ENCODE results near the gene TMEM175.
A peak's percentile ranks its signal among the peaks of the same experiment; 100 is the strongest.

Gene TMEM175

DNA sequence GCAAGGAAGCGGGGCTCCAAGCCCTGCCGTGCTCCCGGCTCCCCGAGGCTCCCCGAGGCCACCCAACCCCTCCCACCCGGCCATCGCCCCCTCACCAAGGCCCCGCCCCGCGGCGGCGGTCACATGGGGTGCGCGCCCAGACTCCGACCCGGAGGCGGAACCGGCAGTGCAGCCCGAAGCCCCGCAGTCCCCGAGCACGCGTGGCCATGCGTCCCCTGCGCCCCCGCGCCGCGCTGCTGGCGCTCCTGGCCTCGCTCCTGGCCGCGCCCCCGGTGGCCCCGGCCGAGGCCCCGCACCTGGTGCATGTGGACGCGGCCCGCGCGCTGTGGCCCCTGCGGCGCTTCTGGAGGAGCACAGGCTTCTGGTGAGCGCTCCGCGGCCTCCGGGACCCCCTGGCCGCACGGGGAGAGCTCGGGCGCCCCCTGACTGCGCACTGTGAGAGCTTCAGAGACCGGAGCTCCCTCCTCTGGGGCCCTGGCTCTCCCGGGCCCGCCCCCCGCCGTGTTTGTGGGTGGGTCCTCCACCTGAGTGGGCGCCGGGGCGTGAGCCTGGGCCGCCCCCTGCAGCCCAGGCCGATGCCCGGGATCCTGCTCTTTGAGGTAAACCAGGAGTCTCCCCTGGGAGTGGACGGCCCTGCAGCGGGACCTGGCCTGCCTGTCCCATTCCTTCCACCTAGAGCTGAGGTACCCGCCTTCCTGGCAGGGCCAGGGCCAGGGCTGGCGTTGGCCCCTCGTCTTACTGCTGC lies 54.8 kb downstream of the TMEM175 start, which contains the start of gene IDUA:
TSS of gene IDUA (plus strand) at position 166 of the 745 bp plus-strand sequence. CDS start at position 207, 41 bp downstream.
- Histone ChIP-seq H3K36me3 (replicated peaks; ENCODE audit: low read depth, low read length) (no peaks in the 10 kb centered on the region), H3K4me2 (ENCODE audit: low read length) (peak within 1 kb of the TSS; percentile 93), H3K4me3 (ENCODE audit: low read length) (peak within 1 kb of the TSS; percentile 90), H3K79me2 (ENCODE audit: low read length) (no peaks in the 10 kb centered on the region), H3K27me3 (ENCODE audit: low read depth, low read length) (no peaks in the 10 kb centered on the region), H3K4me1 (ENCODE audit: low read length) (peaks cover 23% of the 10 kb centered on the region), H4K20me1 (ENCODE audit: insufficient read depth, low read length) (no peaks in the 10 kb centered on the region), H3K9ac (ENCODE audit: low read length) (peak within 1 kb of the TSS; percentile 80), H2AFZ (ENCODE audit: low read depth, low read length) (peak within 1 kb of the TSS; percentile 91), H3K27ac (ENCODE audit: low read length) (no peak within 1 kb of the TSS), H3K9me3 (ENCODE audit: insufficient read depth, low read length) (no peaks in the 10 kb centered on the region)
- no peak for TF ChIP-seq EZH2phosphoT487 (IDR thresholded peaks at IDR 0.05; ENCODE audit: low read depth)
- TF ChIP-seq, protein P1, sequence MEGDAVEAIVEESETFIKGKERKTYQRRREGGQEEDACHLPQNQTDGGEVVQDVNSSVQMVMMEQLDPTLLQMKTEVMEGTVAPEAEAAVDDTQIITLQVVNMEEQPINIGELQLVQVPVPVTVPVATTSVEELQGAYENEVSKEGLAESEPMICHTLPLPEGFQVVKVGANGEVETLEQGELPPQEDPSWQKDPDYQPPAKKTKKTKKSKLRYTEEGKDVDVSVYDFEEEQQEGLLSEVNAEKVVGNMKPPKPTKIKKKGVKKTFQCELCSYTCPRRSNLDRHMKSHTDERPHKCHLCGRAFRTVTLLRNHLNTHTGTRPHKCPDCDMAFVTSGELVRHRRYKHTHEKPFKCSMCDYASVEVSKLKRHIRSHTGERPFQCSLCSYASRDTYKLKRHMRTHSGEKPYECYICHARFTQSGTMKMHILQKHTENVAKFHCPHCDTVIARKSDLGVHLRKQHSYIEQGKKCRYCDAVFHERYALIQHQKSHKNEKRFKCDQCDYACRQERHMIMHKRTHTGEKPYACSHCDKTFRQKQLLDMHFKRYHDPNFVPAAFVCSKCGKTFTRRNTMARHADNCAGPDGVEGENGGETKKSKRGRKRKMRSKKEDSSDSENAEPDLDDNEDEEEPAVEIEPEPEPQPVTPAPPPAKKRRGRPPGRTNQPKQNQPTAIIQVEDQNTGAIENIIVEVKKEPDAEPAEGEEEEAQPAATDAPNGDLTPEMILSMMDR (IDR thresholded peaks at IDR 0.05; ENCODE audit: low read depth, low read length): peak; percentile 62

DNA sequence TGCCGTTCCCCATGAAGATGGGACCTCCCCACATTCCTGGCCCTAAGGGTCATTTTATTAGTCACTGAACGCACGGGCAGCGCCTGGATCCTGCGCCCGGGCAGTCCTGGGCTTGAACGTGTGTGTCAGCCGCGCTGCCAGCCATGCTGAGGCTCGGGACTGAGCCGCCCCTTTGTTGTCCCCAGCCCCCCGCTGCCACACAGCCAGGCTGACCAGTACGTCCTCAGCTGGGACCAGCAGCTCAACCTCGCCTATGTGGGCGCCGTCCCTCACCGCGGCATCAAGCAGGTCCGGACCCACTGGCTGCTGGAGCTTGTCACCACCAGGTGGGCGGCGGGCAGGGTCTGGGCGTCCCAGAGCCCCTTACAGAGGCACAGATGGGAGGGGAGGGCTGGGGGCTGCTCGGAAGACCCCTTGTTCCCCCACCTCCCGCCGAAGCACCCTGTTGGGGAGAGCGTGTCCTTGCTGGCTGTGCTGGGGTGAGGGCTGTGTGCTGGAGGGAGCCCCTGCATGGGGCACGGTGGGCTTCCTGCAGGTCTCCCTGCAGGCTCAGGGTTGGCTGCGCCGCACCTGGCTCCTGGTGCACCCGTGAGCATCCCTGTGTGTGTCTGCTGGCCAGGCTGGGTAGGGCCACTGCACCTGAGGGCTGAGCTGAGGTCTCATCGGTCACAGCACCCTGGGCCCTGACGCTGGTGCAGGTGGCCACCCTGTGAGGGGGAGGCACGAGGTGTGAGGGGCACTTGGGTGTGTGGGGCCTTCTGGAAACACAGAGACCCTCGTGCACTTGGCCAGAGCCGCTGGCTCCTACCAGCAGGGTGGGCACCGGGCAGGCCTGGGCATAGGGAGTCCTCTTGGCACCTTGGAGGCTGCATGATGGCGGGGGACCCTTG lies 55.6 kb downstream of the TMEM175 start:
- Histone ChIP-seq H4K20me1 (ENCODE audit: insufficient read depth, low read length) (no peaks in the 10 kb centered on the region), H3K27me3 (ENCODE audit: low read depth, low read length) (no peaks in the 10 kb centered on the region), H3K79me2 (ENCODE audit: low read length) (no peaks in the 10 kb centered on the region), H3K36me3 (replicated peaks; ENCODE audit: low read depth, low read length) (no peaks in the 10 kb centered on the region), H3K4me3 (ENCODE audit: low read length) (peak overlapping the region; percentile 90), H3K4me2 (ENCODE audit: low read length) (peak overlapping the region; percentile 93), H2AFZ (ENCODE audit: low read depth, low read length) (no peak overlapping the region; the same call in 1 of the 2 replicates), H3K9ac (ENCODE audit: low read length) (peak overlapping the region; percentile 80), H3K4me1 (ENCODE audit: low read length) (peaks cover 31% of the 10 kb centered on the region), H3K27ac (ENCODE audit: low read length) (no peak overlapping the region), H3K9me3 (ENCODE audit: insufficient read depth, low read length) (no peaks in the 10 kb centered on the region)
- TF ChIP-seq, protein P1 (IDR thresholded peaks at IDR 0.05; ENCODE audit: low read depth, low read length): no peak
- TF ChIP-seq EZH2phosphoT487 (IDR thresholded peaks at IDR 0.05; ENCODE audit: low read depth): no peak

DNA sequence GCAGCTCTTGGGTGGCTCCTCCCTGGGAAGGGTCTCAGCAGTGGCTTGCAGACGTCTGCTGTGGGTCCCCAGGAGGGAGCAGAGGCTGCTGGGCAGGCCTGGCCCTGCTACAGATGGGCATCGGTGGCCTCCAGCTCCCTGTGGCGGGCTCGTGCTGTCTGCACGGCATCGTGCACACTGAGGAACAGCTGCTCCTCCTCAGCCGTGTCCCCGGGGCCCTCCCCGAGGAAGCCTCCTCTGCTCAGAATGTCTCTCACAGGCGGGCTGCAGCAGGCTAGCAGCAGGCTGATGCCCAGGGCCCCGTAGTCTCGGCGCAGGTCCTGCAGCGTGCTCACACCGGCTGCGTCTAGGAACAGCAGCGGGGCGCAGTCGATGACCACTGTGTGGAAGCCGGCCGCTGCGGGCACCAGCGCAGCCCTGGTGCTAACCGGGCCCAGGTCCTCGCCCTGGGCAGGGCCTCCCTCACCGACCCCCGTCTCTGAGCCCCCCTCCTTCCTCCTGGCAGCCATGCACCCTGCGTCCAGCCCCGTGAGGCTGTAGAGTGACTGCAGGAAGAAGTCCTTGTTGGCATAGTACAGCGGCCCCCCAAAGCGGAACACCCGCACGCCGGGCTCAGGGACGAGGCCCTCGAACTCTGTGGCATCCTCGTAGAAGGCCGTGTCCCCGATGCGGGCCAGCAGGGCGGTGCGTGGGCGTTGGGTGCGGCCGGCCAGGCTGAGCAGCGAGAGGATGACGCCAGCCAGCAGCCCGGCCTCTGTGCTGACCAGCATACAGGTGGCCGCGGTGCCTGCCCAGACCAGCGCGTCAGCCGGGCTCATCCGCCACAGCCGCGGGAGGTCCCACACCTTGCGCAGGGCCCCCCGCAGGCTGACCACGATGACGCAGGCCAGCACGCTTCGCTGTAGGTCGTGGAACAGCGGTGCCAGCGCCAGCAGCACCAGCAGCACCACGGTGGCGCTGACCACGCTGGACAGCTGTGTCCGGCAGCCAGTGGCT lies 56.8 kb downstream of the TMEM175 start:
- Histone ChIP-seq H4K20me1 (ENCODE audit: insufficient read depth, low read length) (no peaks in the 10 kb centered on the region), H3K27ac (ENCODE audit: low read length) (no peak overlapping the region), H3K27me3 (ENCODE audit: low read depth, low read length) (no peaks in the 10 kb centered on the region), H3K9me3 (ENCODE audit: insufficient read depth, low read length) (no peaks in the 10 kb centered on the region), H3K4me3 (ENCODE audit: low read length) (no peak overlapping the region), H3K9ac (ENCODE audit: low read length) (no peak overlapping the region), H3K4me2 (ENCODE audit: low read length) (no peak overlapping the region), H3K36me3 (replicated peaks; ENCODE audit: low read depth, low read length) (no peaks in the 10 kb centered on the region), H3K4me1 (ENCODE audit: low read length) (peaks cover 35% of the 10 kb centered on the region), H2AFZ (ENCODE audit: low read depth, low read length) (no peak overlapping the region), H3K79me2 (ENCODE audit: low read length) (no peaks in the 10 kb centered on the region)
- TF ChIP-seq, protein P1 (IDR thresholded peaks at IDR 0.05; ENCODE audit: low read depth, low read length): no peak
- TF ChIP-seq EZH2phosphoT487 (IDR thresholded peaks at IDR 0.05; ENCODE audit: low read depth): no peak
